Measurements from ENCODE around the gene HSD17B11. TPM values are rescaled to one million over a fixed set of nuclear protein-coding genes. Genes with fewer than 3 reads are reported as not detected.
A peak's percentile ranks its signal among the peaks of the same experiment; 100 is the strongest.
"Not testable (repeated sequence)": the region's sequence is repeated elsewhere in the genome, so short reads cannot be mapped to it uniquely, and the experiment has no call there.

The HSD17B11 gene
- total and polyA plus RNA-seq, 2 donors (not counting 1 experiment from before 2014, with no cell fraction given) = 60.5 to 64.1 TPM

DNA sequence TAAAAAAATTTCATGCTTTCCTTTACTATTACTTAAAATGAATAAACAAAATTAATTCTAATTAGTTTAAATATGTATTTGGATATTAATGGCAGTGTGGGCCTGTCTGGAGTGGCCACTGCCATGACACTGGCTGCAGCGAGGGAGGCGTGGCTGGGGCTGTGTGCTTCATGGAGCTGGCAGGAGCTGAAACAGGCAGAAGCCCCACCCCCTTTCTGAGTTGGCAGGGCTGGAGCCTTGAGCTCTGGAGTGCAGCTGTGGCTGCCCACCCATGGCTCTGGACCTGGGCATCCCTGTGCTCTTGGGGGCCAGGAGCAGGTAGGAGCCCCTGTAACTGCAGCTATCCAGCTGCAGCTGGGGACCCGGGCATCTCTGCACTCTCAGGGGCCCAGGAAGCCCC is 8.2 kb upstream of the HSD17B11 start:
- no peak for TF ChIP-seq EZH2 (IDR thresholded peaks at IDR 0.05; ENCODE audit: low read length, missing control alignments)
- TF ChIP-seq, protein P1, sequence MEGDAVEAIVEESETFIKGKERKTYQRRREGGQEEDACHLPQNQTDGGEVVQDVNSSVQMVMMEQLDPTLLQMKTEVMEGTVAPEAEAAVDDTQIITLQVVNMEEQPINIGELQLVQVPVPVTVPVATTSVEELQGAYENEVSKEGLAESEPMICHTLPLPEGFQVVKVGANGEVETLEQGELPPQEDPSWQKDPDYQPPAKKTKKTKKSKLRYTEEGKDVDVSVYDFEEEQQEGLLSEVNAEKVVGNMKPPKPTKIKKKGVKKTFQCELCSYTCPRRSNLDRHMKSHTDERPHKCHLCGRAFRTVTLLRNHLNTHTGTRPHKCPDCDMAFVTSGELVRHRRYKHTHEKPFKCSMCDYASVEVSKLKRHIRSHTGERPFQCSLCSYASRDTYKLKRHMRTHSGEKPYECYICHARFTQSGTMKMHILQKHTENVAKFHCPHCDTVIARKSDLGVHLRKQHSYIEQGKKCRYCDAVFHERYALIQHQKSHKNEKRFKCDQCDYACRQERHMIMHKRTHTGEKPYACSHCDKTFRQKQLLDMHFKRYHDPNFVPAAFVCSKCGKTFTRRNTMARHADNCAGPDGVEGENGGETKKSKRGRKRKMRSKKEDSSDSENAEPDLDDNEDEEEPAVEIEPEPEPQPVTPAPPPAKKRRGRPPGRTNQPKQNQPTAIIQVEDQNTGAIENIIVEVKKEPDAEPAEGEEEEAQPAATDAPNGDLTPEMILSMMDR (conservative IDR thresholded peaks at IDR 0.05 in 1 of 2, IDR thresholded peaks at IDR 0.05 in 1 of 2; ENCODE audit: low read depth in 1 of 2, low read length in 2 of 2) = no peak
- H3K4me3 ChIP-seq (replicated peaks in 1 of 4; ENCODE audit: control extremely low read depth in 1 of 4, insufficient read depth in 1 of 4, low read depth in 3 of 4, low read length in 4 of 4) = no peak overlapping the region
- no peak overlapping the region for H2AFZ ChIP-seq (ENCODE audit: low read length)
- DNase-seq (ENCODE audit: low read depth in 2 of 2) = no peak
- no peaks in the 10 kb centered on the region for H3K27me3 ChIP-seq (ENCODE audit: control insufficient read depth, insufficient read depth, low read length)
- no peaks in the 10 kb centered on the region for H3K36me3 ChIP-seq (ENCODE audit: control insufficient read depth, insufficient read depth, low read length)
- no peaks in the 10 kb centered on the region for H4K20me1 ChIP-seq (ENCODE audit: control insufficient read depth, extremely low read depth, insufficient read depth, low read length)
- no peaks in the 10 kb centered on the region for H3K9me3 ChIP-seq (ENCODE audit: control insufficient read depth, insufficient read depth, low read depth, low read length)
- no peaks in the 10 kb centered on the region for H3K4me1 ChIP-seq (ENCODE audit: control insufficient read depth, extremely low read depth, insufficient read depth, low read length)
- H3K27ac ChIP-seq (ENCODE audit: insufficient read depth, low read length) = no peak overlapping the region
- H3K9ac ChIP-seq (ENCODE audit: insufficient read depth, low read length) = no peak overlapping the region
- H3K79me2 ChIP-seq (ENCODE audit: control insufficient read depth, insufficient read depth, low read length) = no peaks in the 10 kb centered on the region
- H3K4me2 ChIP-seq (ENCODE audit: extremely low read depth, insufficient read depth, low read length) = no peak overlapping the region

DNA sequence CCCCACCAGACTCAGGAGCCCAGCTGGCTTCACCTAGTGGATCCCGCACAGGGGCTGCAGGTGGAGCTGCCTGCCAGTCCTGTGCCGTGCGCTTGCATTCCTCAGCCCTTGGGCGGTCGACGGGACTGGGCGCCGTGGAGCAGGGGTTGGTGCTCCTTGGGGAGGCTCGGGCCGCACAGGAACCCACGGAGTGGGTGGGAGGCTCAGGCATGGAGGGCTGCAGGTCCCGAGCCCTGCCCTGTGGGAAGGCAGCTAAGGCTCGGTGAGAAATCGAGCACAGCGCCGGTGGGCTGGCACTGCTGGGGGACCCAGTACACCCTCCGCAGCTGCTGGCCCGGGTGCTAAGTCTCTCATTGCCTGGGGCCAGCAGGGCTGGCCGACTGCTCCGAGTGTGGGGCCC is 4.9 kb upstream of the HSD17B11 start:
- H3K4me2 ChIP-seq (ENCODE audit: extremely low read depth, insufficient read depth, low read length); H3K4me1 ChIP-seq (ENCODE audit: control insufficient read depth, extremely low read depth, insufficient read depth, low read length); H3K36me3 ChIP-seq (ENCODE audit: control insufficient read depth, insufficient read depth, low read length); H3K27me3 ChIP-seq (ENCODE audit: control insufficient read depth, insufficient read depth, low read length); H3K79me2 ChIP-seq (ENCODE audit: control insufficient read depth, insufficient read depth, low read length); H2AFZ ChIP-seq (ENCODE audit: low read length); H3K27ac ChIP-seq (ENCODE audit: insufficient read depth, low read length); H3K9me3 ChIP-seq (ENCODE audit: control insufficient read depth, insufficient read depth, low read depth, low read length); DNase-seq (ENCODE audit: low read depth in 2 of 2); H3K4me3 ChIP-seq (replicated peaks in 1 of 4; ENCODE audit: control extremely low read depth in 1 of 4, insufficient read depth in 1 of 4, low read depth in 3 of 4, low read length in 4 of 4); H3K9ac ChIP-seq (ENCODE audit: insufficient read depth, low read length); H4K20me1 ChIP-seq (ENCODE audit: control insufficient read depth, extremely low read depth, insufficient read depth, low read length): not testable (repeated sequence)

DNA sequence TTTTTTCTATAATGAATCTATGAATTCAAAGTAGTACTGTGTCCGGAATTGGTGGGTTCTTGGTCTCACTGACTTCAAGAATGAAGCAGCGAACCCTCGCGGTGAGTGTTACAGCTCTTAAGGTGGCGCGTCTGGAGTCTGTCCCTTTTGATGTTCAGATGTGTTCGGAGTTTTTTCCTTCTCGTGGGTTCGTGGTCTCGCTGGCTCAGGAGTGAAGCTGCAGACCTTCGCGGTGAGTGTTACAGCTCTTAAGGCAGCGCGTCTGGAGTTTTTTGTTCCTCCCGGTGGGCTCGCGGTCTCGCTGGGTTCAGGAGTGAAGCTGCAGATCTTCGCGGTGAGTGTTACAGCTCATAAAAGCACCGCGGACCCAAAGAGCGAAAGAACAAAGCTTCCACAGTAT is 4.1 kb upstream of the HSD17B11 start:
- H3K27ac ChIP-seq (ENCODE audit: insufficient read depth, low read length); H3K36me3 ChIP-seq (ENCODE audit: control insufficient read depth, insufficient read depth, low read length); H3K9me3 ChIP-seq (ENCODE audit: control insufficient read depth, insufficient read depth, low read depth, low read length); H3K27me3 ChIP-seq (ENCODE audit: control insufficient read depth, insufficient read depth, low read length); H3K79me2 ChIP-seq (ENCODE audit: control insufficient read depth, insufficient read depth, low read length); H3K4me3 ChIP-seq (replicated peaks in 1 of 4; ENCODE audit: control extremely low read depth in 1 of 4, insufficient read depth in 1 of 4, low read depth in 3 of 4, low read length in 4 of 4); H4K20me1 ChIP-seq (ENCODE audit: control insufficient read depth, extremely low read depth, insufficient read depth, low read length); H3K4me1 ChIP-seq (ENCODE audit: control insufficient read depth, extremely low read depth, insufficient read depth, low read length); DNase-seq (ENCODE audit: low read depth in 2 of 2); H2AFZ ChIP-seq (ENCODE audit: low read length); H3K9ac ChIP-seq (ENCODE audit: insufficient read depth, low read length); H3K4me2 ChIP-seq (ENCODE audit: extremely low read depth, insufficient read depth, low read length): not testable (repeated sequence)

DNA sequence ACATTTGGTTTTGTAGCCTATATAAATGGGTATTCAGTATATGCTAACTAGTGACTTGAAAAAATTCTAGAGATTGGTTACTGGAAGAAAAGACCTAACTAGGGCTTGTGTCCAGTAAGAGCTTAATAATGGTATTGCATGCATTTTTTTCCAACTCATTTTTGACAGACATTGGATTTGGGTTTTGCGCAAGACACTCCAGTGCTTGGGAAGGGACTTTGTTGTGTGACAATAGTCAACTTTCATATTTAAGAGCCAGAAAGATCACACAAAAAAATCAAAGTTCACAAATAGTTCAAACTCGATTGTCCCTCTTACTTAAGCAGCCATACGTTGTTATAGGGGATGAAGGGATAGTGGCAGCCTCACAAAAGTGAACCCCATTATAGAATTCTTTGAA is 1.2 kb upstream of the HSD17B11 start:
- no peak overlapping the region for H3K27ac ChIP-seq (ENCODE audit: insufficient read depth, low read length)
- H4K20me1 ChIP-seq (ENCODE audit: control insufficient read depth, extremely low read depth, insufficient read depth, low read length) = no peaks in the 10 kb centered on the region
- peaks cover 28% of the 10 kb centered on the region for H3K79me2 ChIP-seq (ENCODE audit: control insufficient read depth, insufficient read depth, low read length)
- peak overlapping the region; percentile 90 for H3K4me2 ChIP-seq (ENCODE audit: extremely low read depth, insufficient read depth, low read length)
- no peak overlapping the region for H3K4me3 ChIP-seq (replicated peaks in 1 of 4; ENCODE audit: control extremely low read depth in 1 of 4, insufficient read depth in 1 of 4, low read depth in 3 of 4, low read length in 4 of 4)
- no peak for DNase-seq (ENCODE audit: low read depth in 2 of 2)
- H3K9me3 ChIP-seq (ENCODE audit: control insufficient read depth, insufficient read depth, low read depth, low read length) = no peaks in the 10 kb centered on the region
- H3K9ac ChIP-seq (ENCODE audit: insufficient read depth, low read length) = no peak overlapping the region
- H3K27me3 ChIP-seq (ENCODE audit: control insufficient read depth, insufficient read depth, low read length) = no peaks in the 10 kb centered on the region
- TF ChIP-seq, protein P1 (conservative IDR thresholded peaks at IDR 0.05 in 1 of 2, IDR thresholded peaks at IDR 0.05 in 1 of 2; ENCODE audit: low read depth in 1 of 2, low read length in 2 of 2) = no peak
- no peak for TF ChIP-seq EZH2 (IDR thresholded peaks at IDR 0.05; ENCODE audit: low read length, missing control alignments)
- H3K36me3 ChIP-seq (ENCODE audit: control insufficient read depth, insufficient read depth, low read length) = no peaks in the 10 kb centered on the region
- H2AFZ ChIP-seq (ENCODE audit: low read length) = no peak overlapping the region
- no peaks in the 10 kb centered on the region for H3K4me1 ChIP-seq (ENCODE audit: control insufficient read depth, extremely low read depth, insufficient read depth, low read length)

Measured in fibroblast of lung (primary cell).